HG03175 (cell line): ENCODE data around the gene KIF6.
"Not testable (repeated sequence)": the region's sequence is repeated elsewhere in the genome, so short reads cannot be mapped to it uniquely, and the experiment has no call there.

Experiments used
- ATAC-seq: cut with Tn5 transposase; IDR thresholded peaks from one replicate; pipeline ENCODE4 v1.9.1; 2021; ENCODE audit warnings: mild to moderate bottlenecking, moderate library complexity; ENCODE audit not compliant: unreplicated experiment

Gene KIF6

GRCh38 chr6:39302669-39303424, 422.4 kb downstream of the KIF6 start:
- peak; percentile 86 for ATAC-seq

- no peak for ATAC-seq
Measured at GRCh38 chr6:39302011-39302410, 423.2 kb downstream of the KIF6 start.

- ATAC-seq, result no peak
Measured at GRCh38 chr6:39301606-39302005, 423.6 kb downstream of the KIF6 start.

GRCh38 chr6:39300739-39301138, 424.5 kb downstream of the KIF6 start:
- no peak for ATAC-seq

GRCh38 chr6:39298061-39298460, 427.1 kb downstream of the KIF6 start:
- ATAC-seq, result no peak

GRCh38 chr6:39296745-39297640, 428.2 kb downstream of the KIF6 start:
- no peak for ATAC-seq

GRCh38 chr6:39295611-39296011, 429.6 kb downstream of the KIF6 start:
- ATAC-seq, result no peak

GRCh38 chr6:39294899-39295298, 430.3 kb downstream of the KIF6 start:
- ATAC-seq, result no peak

- no peak for ATAC-seq
Measured at GRCh38 chr6:39294133-39294532, 431.1 kb downstream of the KIF6 start.

GRCh38 chr6:39292637-39293036, 432.6 kb downstream of the KIF6 start:
- ATAC-seq, result no peak

- no peak for ATAC-seq
Measured at GRCh38 chr6:39289490-39289889, 435.7 kb downstream of the KIF6 start.

- ATAC-seq, result no peak
Measured at GRCh38 chr6:39287601-39288000, 437.6 kb downstream of the KIF6 start.

GRCh38 chr6:39286596-39286995, 438.6 kb downstream of the KIF6 start:
- ATAC-seq, result not testable (repeated sequence)

- ATAC-seq, result no peak
Measured at GRCh38 chr6:39282774-39283173, 442.4 kb downstream of the KIF6 start.

GRCh38 chr6:39281312-39281980, 443.8 kb downstream of the KIF6 start:
- no peak for ATAC-seq

GRCh38 chr6:39280247-39280731, 444.9 kb downstream of the KIF6 start:
- no peak for ATAC-seq
